ENCODE data around the gene SRGAP1.
"Not testable (repeated sequence)": the region's sequence is repeated elsewhere in the genome, so short reads cannot be mapped to it uniquely, and the experiment has no call there.

The SRGAP1 gene

GRCh38 chr12:64016521-64016920 lies 172.0 kb downstream of the SRGAP1 start:
- H3K27ac ChIP-seq (ENCODE audit: low read length) = no peak overlapping the region
- H3K4me1 ChIP-seq (ENCODE audit: control insufficient read depth in 1 of 2, insufficient read depth in 2 of 2, low read length in 2 of 2) = no peaks in the 10 kb centered on the region
- no peak overlapping the region for H3K4me3 ChIP-seq (ENCODE audit: low read depth in 1 of 2, low read length in 2 of 2)
- H3K36me3 ChIP-seq (ENCODE audit: control insufficient read depth in 1 of 2, insufficient read depth in 2 of 2, low read length in 2 of 2) = peaks cover 0 to 5% of the 10 kb centered on the region in 2 donors
- no peaks in the 10 kb centered on the region for H3K27me3 ChIP-seq (ENCODE audit: low read depth, low read length)
- no peaks in the 10 kb centered on the region for H3K9me3 ChIP-seq (ENCODE audit: control insufficient read depth in 1 of 2, low read length in 2 of 2)

- H3K27me3 ChIP-seq (ENCODE audit: low read depth, low read length); H3K4me3 ChIP-seq (ENCODE audit: low read depth in 1 of 2, low read length in 2 of 2); H3K4me1 ChIP-seq (ENCODE audit: control insufficient read depth in 1 of 2, insufficient read depth in 2 of 2, low read length in 2 of 2); H3K36me3 ChIP-seq (ENCODE audit: control insufficient read depth in 1 of 2, insufficient read depth in 2 of 2, low read length in 2 of 2); H3K27ac ChIP-seq (ENCODE audit: low read length); H3K9me3 ChIP-seq (ENCODE audit: control insufficient read depth in 1 of 2, low read length in 2 of 2): not testable (repeated sequence)
Measured at GRCh38 chr12:64018116-64018515, 173.6 kb downstream of the SRGAP1 start.

- Histone ChIP-seq H3K36me3 (ENCODE audit: control insufficient read depth in 1 of 2, insufficient read depth in 2 of 2, low read length in 2 of 2) (peaks cover 0 to 5% of the 10 kb centered on the region in 2 donors), H3K9me3 (ENCODE audit: control insufficient read depth in 1 of 2, low read length in 2 of 2) (no peaks in the 10 kb centered on the region), H3K27ac (ENCODE audit: low read length) (no peak overlapping the region), H3K4me3 (ENCODE audit: low read depth in 1 of 2, low read length in 2 of 2) (no peak overlapping the region), H3K27me3 (ENCODE audit: low read depth, low read length) (no peaks in the 10 kb centered on the region), H3K4me1 (ENCODE audit: control insufficient read depth in 1 of 2, insufficient read depth in 2 of 2, low read length in 2 of 2) (no peaks in the 10 kb centered on the region)
Measured at GRCh38 chr12:64018524-64018923, 174.0 kb downstream of the SRGAP1 start.

- Histone ChIP-seq H3K4me1 (ENCODE audit: control insufficient read depth in 1 of 2, insufficient read depth in 2 of 2, low read length in 2 of 2) (no peaks in the 10 kb centered on the region), H3K36me3 (ENCODE audit: control insufficient read depth in 1 of 2, insufficient read depth in 2 of 2, low read length in 2 of 2) (peaks cover 0 to 5% of the 10 kb centered on the region in 2 donors), H3K27me3 (ENCODE audit: low read depth, low read length) (no peaks in the 10 kb centered on the region), H3K27ac (ENCODE audit: low read length) (no peak overlapping the region), H3K9me3 (ENCODE audit: control insufficient read depth in 1 of 2, low read length in 2 of 2) (no peaks in the 10 kb centered on the region), H3K4me3 (ENCODE audit: low read depth in 1 of 2, low read length in 2 of 2) (no peak overlapping the region)
Measured at GRCh38 chr12:64019101-64019500, 174.6 kb downstream of the SRGAP1 start.

- no peak overlapping the region for H3K27ac ChIP-seq (ENCODE audit: low read length)
- no peaks in the 10 kb centered on the region for H3K9me3 ChIP-seq (ENCODE audit: control insufficient read depth in 1 of 2, low read length in 2 of 2)
- H3K36me3 ChIP-seq (ENCODE audit: control insufficient read depth in 1 of 2, insufficient read depth in 2 of 2, low read length in 2 of 2) = peaks cover 0 to 5% of the 10 kb centered on the region in 2 donors
- H3K4me3 ChIP-seq (ENCODE audit: low read depth in 1 of 2, low read length in 2 of 2) = no peak overlapping the region
- no peaks in the 10 kb centered on the region for H3K27me3 ChIP-seq (ENCODE audit: low read depth, low read length)
- H3K4me1 ChIP-seq (ENCODE audit: control insufficient read depth in 1 of 2, insufficient read depth in 2 of 2, low read length in 2 of 2) = no peaks in the 10 kb centered on the region
Measured at GRCh38 chr12:64019654-64020053, 175.2 kb downstream of the SRGAP1 start.

- peaks cover 0 to 3% of the 10 kb centered on the region in 2 donors for H3K4me1 ChIP-seq (ENCODE audit: control insufficient read depth in 1 of 2, insufficient read depth in 2 of 2, low read length in 2 of 2)
- H3K4me3 ChIP-seq (ENCODE audit: low read depth in 1 of 2, low read length in 2 of 2) = no peak overlapping the region
- H3K27ac ChIP-seq (ENCODE audit: low read length) = no peak overlapping the region
- no peaks in the 10 kb centered on the region for H3K27me3 ChIP-seq (ENCODE audit: low read depth, low read length)
- no peaks in the 10 kb centered on the region for H3K9me3 ChIP-seq (ENCODE audit: control insufficient read depth in 1 of 2, low read length in 2 of 2)
- no peaks in the 10 kb centered on the region for H3K36me3 ChIP-seq (ENCODE audit: control insufficient read depth in 1 of 2, insufficient read depth in 2 of 2, low read length in 2 of 2)
Measured at GRCh38 chr12:64025174-64025958, 180.9 kb downstream of the SRGAP1 start.

GRCh38 chr12:64027311-64027710 lies 182.8 kb downstream of the SRGAP1 start:
- Histone ChIP-seq H3K4me3 (ENCODE audit: low read depth in 1 of 2, low read length in 2 of 2) (no peak overlapping the region), H3K9me3 (ENCODE audit: control insufficient read depth in 1 of 2, low read length in 2 of 2) (no peaks in the 10 kb centered on the region), H3K27ac (ENCODE audit: low read length) (no peak overlapping the region), H3K4me1 (ENCODE audit: control insufficient read depth in 1 of 2, insufficient read depth in 2 of 2, low read length in 2 of 2) (peaks cover 0 to 3% of the 10 kb centered on the region in 2 donors), H3K36me3 (ENCODE audit: control insufficient read depth in 1 of 2, insufficient read depth in 2 of 2, low read length in 2 of 2) (no peaks in the 10 kb centered on the region), H3K27me3 (ENCODE audit: low read depth, low read length) (no peaks in the 10 kb centered on the region)

GRCh38 chr12:64028541-64028940 lies 184.0 kb downstream of the SRGAP1 start:
- no peak overlapping the region for H3K27ac ChIP-seq (ENCODE audit: low read length)
- H3K27me3 ChIP-seq (ENCODE audit: low read depth, low read length) = no peaks in the 10 kb centered on the region
- H3K36me3 ChIP-seq (ENCODE audit: control insufficient read depth in 1 of 2, insufficient read depth in 2 of 2, low read length in 2 of 2) = no peaks in the 10 kb centered on the region
- peaks cover 0 to 3% of the 10 kb centered on the region in 2 donors for H3K4me1 ChIP-seq (ENCODE audit: control insufficient read depth in 1 of 2, insufficient read depth in 2 of 2, low read length in 2 of 2)
- no peaks in the 10 kb centered on the region for H3K9me3 ChIP-seq (ENCODE audit: control insufficient read depth in 1 of 2, low read length in 2 of 2)
- H3K4me3 ChIP-seq (ENCODE audit: low read depth in 1 of 2, low read length in 2 of 2) = no peak overlapping the region

- no peaks in the 10 kb centered on the region for H3K9me3 ChIP-seq (ENCODE audit: control insufficient read depth in 1 of 2, low read length in 2 of 2)
- no peaks in the 10 kb centered on the region for H3K27me3 ChIP-seq (ENCODE audit: low read depth, low read length)
- no peak overlapping the region for H3K4me3 ChIP-seq (ENCODE audit: low read depth in 1 of 2, low read length in 2 of 2)
- H3K36me3 ChIP-seq (ENCODE audit: control insufficient read depth in 1 of 2, insufficient read depth in 2 of 2, low read length in 2 of 2) = no peaks in the 10 kb centered on the region
- H3K27ac ChIP-seq (ENCODE audit: low read length) = no peak overlapping the region
- peaks cover 0 to 3% of the 10 kb centered on the region in 2 donors for H3K4me1 ChIP-seq (ENCODE audit: control insufficient read depth in 1 of 2, insufficient read depth in 2 of 2, low read length in 2 of 2)
Measured at GRCh38 chr12:64029013-64029857, 184.7 kb downstream of the SRGAP1 start.

GRCh38 chr12:64030155-64030554 lies 185.7 kb downstream of the SRGAP1 start:
- Histone ChIP-seq H3K4me3 (ENCODE audit: low read depth in 1 of 2, low read length in 2 of 2) (no peak overlapping the region), H3K27ac (ENCODE audit: low read length) (no peak overlapping the region), H3K27me3 (ENCODE audit: low read depth, low read length) (no peaks in the 10 kb centered on the region), H3K9me3 (ENCODE audit: control insufficient read depth in 1 of 2, low read length in 2 of 2) (no peaks in the 10 kb centered on the region), H3K4me1 (ENCODE audit: control insufficient read depth in 1 of 2, insufficient read depth in 2 of 2, low read length in 2 of 2) (peaks cover 0 to 3% of the 10 kb centered on the region in 2 donors), H3K36me3 (ENCODE audit: control insufficient read depth in 1 of 2, insufficient read depth in 2 of 2, low read length in 2 of 2) (no peaks in the 10 kb centered on the region)

- not testable (repeated sequence) for H3K4me1 ChIP-seq (ENCODE audit: control insufficient read depth in 1 of 2, insufficient read depth in 2 of 2, low read length in 2 of 2); H3K4me3 ChIP-seq (ENCODE audit: low read depth in 1 of 2, low read length in 2 of 2); H3K27ac ChIP-seq (ENCODE audit: low read length); H3K27me3 ChIP-seq (ENCODE audit: low read depth, low read length); H3K9me3 ChIP-seq (ENCODE audit: control insufficient read depth in 1 of 2, low read length in 2 of 2); H3K36me3 ChIP-seq (ENCODE audit: control insufficient read depth in 1 of 2, insufficient read depth in 2 of 2, low read length in 2 of 2)
Measured at GRCh38 chr12:64034056-64034455, 189.6 kb downstream of the SRGAP1 start.
